OCI-M2 (cell line): ENCODE measurements around the gene MEGF8.

Source experiments
- DNase-seq: peaks from one replicate; lab custom pipeline; 2025; ENCODE audit not compliant: unreplicated experiment; lab: John Stamatoyannopoulos, UW

The MEGF8 gene

GRCh38 chr19:42376177-42376555, 50.7 kb downstream of the MEGF8 start:
- no peak for DNase-seq

DNA sequence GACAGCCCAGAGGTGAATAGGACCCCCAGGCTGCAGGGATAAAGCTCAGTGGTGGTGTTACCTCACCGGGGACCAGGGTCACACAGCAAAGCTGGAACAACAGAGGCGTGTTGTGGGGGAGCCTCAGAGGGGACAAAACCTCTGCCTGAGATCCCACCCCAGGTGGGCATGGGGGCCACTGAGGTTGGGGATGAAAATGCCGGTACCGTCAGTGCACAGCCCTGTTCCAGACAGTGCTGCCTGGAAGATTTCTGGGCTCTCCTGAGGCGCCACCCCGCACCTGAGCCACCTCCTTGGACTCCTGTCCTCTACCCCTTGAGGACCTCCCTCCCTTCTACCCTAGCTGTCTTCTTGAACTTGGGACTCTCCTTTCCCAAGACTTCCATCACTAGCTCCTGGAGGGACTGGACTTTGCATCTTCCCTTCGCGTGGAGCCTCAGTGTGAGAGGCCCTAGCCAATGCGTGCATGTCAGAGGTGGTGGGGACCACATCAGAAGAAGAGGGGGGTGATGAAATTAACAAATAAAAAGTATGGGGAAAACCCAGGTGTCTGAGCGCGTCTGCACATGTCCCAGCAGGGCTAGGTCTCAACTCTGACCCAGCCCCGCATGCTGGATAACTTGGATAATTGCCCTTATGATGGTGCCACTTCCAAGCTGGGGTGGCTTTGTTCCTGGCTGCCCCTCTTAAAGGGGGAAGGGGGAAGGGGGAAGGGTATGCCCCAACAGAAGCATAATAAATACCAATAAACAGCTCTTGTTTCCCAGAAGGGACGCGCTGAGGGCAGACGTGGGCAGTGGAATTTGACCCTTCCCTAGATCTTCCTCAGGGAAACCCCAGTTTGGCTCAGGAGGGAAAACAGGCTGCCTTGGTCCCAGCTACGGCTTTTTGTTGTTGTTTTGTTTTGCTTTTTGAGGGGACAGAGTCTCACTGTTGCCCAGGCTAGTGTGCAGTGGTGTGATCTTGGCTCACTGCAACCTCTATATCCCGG, 53.1 kb downstream of the MEGF8 start:
- DNase-seq = no peak

DNA sequence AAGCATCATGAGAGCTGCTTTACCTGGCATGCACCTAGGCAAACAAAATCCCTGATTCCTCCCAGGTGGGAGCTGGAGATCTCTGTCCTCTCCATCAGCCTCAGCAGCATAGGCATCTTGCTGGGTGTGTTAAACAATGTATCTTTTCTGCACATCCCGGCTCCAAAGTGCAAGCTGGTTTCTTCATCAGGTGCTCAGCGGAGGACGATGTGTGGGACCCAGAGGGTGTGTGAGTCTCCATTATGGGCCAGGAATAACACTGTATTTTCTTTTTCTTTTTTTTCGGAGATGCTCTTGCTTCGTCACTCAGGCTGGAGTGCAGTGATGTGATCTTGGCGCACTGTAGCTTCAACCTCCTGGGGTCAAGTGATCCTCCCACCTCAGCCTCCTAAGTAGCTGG, 54.7 kb downstream of the MEGF8 start:
- no peak for DNase-seq

- DNase-seq = no peak
Observed at GRCh38 chr19:42386974-42387707, 61.7 kb downstream of the MEGF8 start.

DNA sequence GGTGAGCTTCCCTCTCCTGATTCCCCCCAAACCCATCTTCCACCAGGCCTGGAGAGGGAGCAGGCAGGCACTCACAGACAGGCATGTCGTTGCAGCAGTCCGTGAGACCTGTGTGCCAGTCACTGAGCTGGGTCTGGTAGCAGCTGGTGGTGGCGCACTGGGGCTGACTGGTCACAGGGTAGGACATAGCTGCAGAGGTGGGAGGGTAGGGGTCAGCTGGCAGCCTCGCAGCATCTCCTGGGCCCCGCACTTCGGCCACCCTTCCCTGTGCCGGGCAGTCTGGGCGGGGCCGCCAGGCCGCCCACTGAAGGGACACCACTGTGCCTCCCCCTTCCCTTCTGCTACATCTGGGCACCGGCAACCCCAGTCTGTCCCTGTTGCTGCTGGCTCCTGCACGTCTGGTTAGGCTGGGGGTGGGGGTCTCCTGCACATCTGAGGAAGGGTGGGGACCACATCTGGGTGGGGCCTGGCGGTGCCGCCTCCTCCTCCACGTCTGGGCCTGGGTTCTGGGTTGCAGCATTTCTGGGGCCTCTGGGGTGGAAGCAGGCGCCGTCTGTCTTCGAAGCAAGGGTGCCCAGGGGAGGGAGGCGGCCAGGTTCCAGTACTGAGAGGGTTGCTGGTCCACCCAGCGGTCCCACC, 63.5 kb downstream of the MEGF8 start:
- DNase-seq = no peak

DNA sequence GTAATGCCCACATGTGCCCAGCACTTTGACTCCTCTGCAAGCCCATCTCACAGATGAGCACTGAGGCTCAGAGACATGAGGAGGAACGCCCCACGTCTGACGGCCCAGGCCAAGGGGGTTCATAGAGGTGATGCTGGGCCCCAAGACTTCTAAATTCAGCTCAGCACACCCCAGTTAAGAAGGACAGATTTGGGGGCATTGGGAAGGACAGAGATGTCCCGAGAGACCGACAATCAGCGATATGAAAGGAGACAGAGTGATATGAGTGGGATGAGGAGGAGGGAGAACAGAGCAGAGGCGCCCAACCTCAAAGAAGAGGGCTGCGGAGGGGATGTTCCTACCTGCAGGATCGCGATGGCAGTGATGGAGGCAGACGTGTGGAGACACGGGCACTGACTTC, 64.5 kb downstream of the MEGF8 start, which contains the start of gene CNFN:
CNFN (minus strand) TSS at position 399 of the 400 bp plus-strand sequence. CDS start 1,260 bp downstream, outside the sequence.
- no peak for DNase-seq

DNA sequence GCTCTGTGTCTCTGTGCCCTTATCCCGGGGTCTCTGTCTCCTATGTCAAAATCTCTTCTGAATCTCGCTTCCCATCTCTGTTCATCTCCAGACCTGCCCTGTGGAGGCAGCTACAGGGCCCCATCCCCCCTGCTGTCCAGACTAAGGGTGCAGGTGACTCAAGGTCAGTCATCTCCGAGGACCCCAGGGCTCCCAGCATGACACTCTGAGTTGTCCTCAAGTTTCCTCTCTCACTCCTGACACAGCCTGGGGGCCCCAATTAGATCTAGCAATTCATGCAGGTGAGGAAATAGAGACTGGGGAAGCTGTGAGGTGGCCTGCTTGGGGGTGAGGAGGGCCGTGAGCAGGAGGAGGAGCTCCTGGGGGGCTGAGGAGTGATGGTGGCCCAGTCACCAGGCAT, 66.7 kb downstream of the MEGF8 start:
- DNase-seq = no peak

GRCh38 chr19:42394751-42395150, 69.3 kb downstream of the MEGF8 start:
- no peak for DNase-seq

GRCh38 chr19:42396381-42397262, 71.2 kb downstream of the MEGF8 start:
- peak; percentile 96 for DNase-seq

DNA sequence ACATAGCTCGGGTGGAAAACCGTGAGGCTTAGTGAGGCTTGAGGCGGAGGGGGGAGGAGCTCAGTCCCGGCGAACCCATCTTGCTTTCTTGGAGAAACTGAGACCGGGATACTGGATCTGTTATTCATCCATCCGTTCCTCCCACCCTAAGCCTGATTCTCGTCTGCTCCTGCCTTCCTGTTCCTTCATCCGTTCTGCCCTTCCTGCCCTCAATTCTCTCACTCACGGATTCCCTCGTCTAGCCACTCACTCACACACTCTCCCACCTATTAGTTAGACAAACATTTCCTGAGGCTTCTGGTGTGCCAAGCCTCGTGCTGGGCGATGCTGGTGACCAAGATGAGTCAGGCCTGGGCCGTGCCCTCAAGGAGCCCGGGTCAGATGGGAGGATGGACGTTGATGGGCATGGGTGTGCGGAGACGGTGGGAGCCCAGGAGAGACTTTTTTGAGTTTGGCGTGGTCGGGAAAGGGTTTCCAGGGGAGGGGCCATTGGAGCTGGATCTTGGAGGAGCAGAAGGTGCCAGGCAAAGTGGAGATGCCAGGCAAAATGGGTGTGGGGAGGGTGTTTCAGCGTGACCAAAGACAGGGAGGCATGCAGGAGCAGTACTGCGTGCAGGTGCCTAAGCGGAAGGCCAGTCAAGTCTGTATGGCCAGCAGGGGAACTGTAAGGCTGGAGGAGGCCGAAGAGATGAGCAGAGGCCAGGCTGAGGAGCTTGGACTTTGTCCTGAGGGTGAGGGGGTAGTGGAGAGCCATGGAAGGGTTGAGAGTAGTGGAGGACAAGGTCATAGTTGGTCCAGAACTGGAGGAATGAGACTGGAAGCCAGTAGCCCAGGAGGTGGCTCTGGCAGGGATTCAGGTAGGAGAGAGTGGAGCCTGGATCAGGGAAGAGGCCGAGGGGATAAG, 72.1 kb downstream of the MEGF8 start:
- DNase-seq = no peak

DNA sequence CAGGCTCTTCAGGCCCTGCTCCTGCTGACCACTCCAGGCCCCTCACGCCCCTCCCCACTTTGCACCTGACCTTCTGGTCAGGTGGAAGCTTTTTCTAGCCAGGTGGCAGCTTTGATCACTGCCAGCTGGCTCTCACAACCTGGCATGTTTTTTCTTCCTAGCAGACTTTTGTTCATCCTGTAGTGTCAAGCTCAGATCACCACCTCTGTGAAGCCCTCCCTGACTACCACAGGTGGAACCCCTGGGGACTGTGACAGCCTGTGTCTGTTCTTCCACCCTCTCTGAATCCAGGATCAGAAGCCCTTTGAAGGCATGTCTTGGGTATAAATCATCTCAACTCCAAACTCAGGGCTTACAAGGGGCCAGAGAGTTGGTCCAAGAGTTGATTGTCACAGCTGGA, 75.0 kb downstream of the MEGF8 start:
- no peak for DNase-seq

GRCh38 chr19:42401365-42402303, 76.2 kb downstream of the MEGF8 start:
- no peak for DNase-seq

DNA sequence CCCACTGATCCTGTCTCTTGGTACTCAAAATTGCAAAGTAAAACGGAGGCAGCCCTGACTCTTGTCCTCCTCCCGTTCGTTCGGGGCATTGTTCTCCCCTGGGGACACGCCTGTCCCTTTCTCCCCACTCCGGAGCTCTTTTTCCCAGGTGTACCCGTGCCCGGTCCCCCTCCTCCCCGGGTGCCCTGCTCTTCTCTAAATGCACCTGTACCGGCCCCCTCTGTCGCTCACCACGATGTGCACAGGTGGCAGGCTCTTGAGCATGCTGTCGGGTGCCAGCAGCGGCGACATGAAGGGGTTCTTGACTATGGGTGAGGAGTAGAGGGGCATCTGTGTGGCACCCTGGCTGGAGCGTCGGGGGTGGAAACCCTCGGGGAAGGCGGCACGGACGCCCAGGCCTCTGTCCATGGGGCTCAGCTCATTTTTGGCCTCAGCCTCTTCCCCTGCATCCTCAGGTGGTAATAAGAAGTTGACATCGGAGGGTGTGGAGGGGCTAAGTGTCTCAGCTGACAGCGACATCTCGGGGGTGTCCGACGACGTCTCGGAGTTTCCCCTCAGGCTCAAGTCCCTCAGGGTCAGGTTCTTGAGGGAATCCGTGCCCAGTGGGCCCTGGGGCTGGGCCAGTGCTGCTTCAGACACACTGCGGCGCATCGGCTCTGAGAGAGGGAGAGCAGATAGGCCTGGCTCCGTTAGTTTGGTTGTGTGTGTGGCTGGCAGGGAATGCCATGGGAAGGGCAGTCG, 77.1 kb downstream of the MEGF8 start:
- DNase-seq = no peak

DNA sequence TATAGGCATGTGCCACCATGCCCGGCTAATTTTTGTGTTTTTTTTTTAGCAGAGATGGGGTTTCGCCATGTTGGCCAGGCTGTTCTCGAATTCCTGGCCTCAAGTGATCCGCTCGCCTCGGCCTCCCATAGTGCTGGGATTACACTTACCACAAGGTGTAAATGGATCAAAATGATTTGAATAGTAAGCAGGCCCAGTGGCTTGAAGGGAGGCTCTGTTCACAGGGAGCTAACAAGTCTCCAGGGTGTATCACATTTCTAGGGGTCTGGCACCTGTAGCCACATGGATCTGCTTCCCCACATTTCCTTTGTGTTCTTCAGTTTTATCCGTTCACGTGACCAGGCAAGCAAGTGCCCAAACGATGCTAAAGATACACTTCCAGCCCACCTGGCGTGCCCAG, 78.2 kb downstream of the MEGF8 start:
- no peak for DNase-seq

GRCh38 chr19:42406111-42406510, 80.7 kb downstream of the MEGF8 start:
- no peak for DNase-seq

DNA sequence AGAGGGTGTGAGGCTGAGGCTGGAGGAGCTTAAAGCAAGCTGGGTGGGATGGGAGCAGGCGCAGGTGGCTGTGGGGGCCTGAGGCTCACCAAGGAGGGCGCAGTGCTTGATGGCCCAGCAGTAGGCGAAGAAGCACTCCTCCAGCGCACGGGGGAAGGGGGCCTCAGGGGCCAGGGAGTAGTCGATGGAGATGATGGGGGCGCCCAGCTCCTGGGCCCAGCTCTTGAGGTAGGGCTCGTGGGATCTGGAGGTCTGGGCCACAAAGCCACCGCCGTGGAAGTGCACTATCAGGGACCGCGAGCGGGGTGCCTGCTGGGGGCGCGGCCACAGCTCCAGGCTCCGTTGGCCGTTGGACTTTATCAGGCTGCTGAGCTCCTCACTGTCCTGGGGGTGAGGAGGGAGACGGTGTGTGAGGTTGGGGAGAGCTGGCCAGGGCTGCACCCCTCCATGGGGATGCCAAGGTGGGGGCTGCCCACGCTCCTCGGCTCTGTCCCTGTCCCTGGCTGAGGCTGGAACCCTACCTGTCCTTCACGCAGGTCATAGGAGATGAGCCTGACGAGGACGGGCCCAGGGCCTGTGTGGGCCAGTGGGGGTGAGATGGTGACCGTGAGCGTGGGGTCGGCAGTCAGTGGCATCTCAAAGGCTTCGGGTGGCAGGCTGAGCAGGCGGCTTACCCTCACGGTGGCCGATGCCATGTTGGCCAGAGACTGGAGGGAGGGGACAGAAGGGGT, 81.8 kb downstream of the MEGF8 start:
- DNase-seq = no peak

- DNase-seq = no peak
Observed at GRCh38 chr19:42407816-42408175, 82.4 kb downstream of the MEGF8 start.
